Naive B cell (primary cell): Measurements from ENCODE around the gene CCDC106. TPM values are rescaled to one million over a fixed set of nuclear protein-coding genes. Genes with fewer than 3 reads are reported as not detected.

Experiments used
- ATAC-seq, 2 donors: fragments of 150-1000 bp; cut with Tn5 transposase; 2 replicates each; pipeline ENCODE4 v1.10.0; 2021; ENCODE audit warnings: low read depth in 2 of 2, mild to moderate bottlenecking in 2 of 2, moderate library complexity in 2 of 2
- DNase-seq: peaks from one replicate; pipeline ENCODE4 v3.0.0; 2022
- H3K27ac Mint-ChIP-seq, 6 donors: one replicate each; pipeline ENCODE4 v1.8.0; 2020 to 2022; ENCODE audit warnings: mild to moderate bottlenecking in 6 of 6, mixed read lengths in 6 of 6, moderate library complexity in 5 of 6, inconsistent platforms in 2 of 6
- H3K27me3 Mint-ChIP-seq, 3 donors: one replicate each; pipeline ENCODE4 v1.8.0; 2021 to 2022; ENCODE audit warnings: mixed read lengths in 3 of 3, mild to moderate bottlenecking in 1 of 3
- H3K36me3 Mint-ChIP-seq, 2 donors: one replicate each; pipeline ENCODE4 v1.8.0; 2020 to 2022; ENCODE audit warnings: mixed read lengths in 2 of 2, inconsistent platforms in 1 of 2, mild to moderate bottlenecking in 1 of 2
- H3K4me1 Mint-ChIP-seq, 3 donors: one replicate each; pipeline ENCODE4 v1.8.0; 2020 to 2022; ENCODE audit warnings: mixed read lengths in 3 of 3, inconsistent platforms in 1 of 3, mild to moderate bottlenecking in 1 of 3, moderate library complexity in 1 of 3
- H3K4me3 Mint-ChIP-seq, 8 donors: one replicate each; pipeline ENCODE4 v1.8.0; 2020 to 2022; ENCODE audit warnings: mild to moderate bottlenecking in 8 of 8, mixed read lengths in 8 of 8, moderate library complexity in 8 of 8, inconsistent platforms in 2 of 8
- H3K9me3 Mint-ChIP-seq, 7 donors: one replicate each; pipeline ENCODE4 v1.8.0; 2020 to 2022; ENCODE audit warnings: mixed read lengths in 7 of 7, mild to moderate bottlenecking in 5 of 7, inconsistent platforms in 2 of 7, moderate library complexity in 1 of 7
- polyA plus RNA-seq, 6 donors: library from polyadenylated mRNA; unstranded; fragments of 300-500 nt; fragmentation: Illumina TruSeq; gene quantifications; one replicate each; pipeline ENCODE4 v1.2.3, GENCODE V29; 2021; ENCODE audit warnings: low read depth in 6 of 6

The CCDC106 gene
- polyA plus RNA-seq, 6 donors from 2014 or later: 8.1 to 13.0 (median 9.7) TPM

GRCh38 chr19:55673889-55674288 is 25.9 kb downstream of the CCDC106 start:
- Mint-ChIP-seq H3K9me3 (no peaks in the 10 kb centered on the region), H3K27me3 (no peaks in the 10 kb centered on the region), H3K36me3 (peaks cover 3 to 15% of the 10 kb centered on the region in 2 donors), H3K4me1 (peaks cover 51 to 74% (median 67%) of the 10 kb centered on the region in 3 donors), H3K4me3 (peak overlapping the region in 4 of 8 donors; percentile 34 to 83 (median 63)), H3K27ac (peak overlapping the region; percentile 86 to 96 (median 88))
- DNase-seq (no peak), ATAC-seq (no peak)

GRCh38 chr19:55674459-55674840 is 26.4 kb downstream of the CCDC106 start:
- peaks cover 3 to 15% of the 10 kb centered on the region in 2 donors for H3K36me3 Mint-ChIP-seq
- no peak for DNase-seq
- no peak for ATAC-seq
- no peaks in the 10 kb centered on the region for H3K27me3 Mint-ChIP-seq
- no peaks in the 10 kb centered on the region for H3K9me3 Mint-ChIP-seq
- peak overlapping the region; percentile 52 to 99 (median 73) for H3K4me3 Mint-ChIP-seq
- H3K4me1 Mint-ChIP-seq: peaks cover 55 to 74% (median 73%) of the 10 kb centered on the region in 3 donors
- H3K27ac Mint-ChIP-seq: peak overlapping the region in 5 of 6 donors; percentile 85 to 98 (median 96)

- peaks cover 61 to 80% (median 75%) of the 10 kb centered on the region in 3 donors for H3K4me1 Mint-ChIP-seq
- H3K27me3 Mint-ChIP-seq: no peaks in the 10 kb centered on the region
- peak within 1 kb of the TSS; percentile 92 to 99 (median 96) for H3K27ac Mint-ChIP-seq
- DNase-seq (peak; percentile 95), ATAC-seq (peak; percentile 67 to 74)
- peak within 1 kb of the TSS; percentile 95 to 100 (median 96) for H3K4me3 Mint-ChIP-seq
- peaks cover 3 to 15% of the 10 kb centered on the region in 2 donors for H3K36me3 Mint-ChIP-seq
- no peaks in the 10 kb centered on the region for H3K9me3 Mint-ChIP-seq
Observed at GRCh38 chr19:55674841-55675660, 27.0 kb downstream of the CCDC106 start, which contains the start of gene EPN1. TSS of gene EPN1 (plus strand) at chr19:55675226. CDS start at chr19:55678628, 3,402 bp downstream.

- Mint-ChIP-seq H3K27ac (peak overlapping the region; percentile 85 to 99 (median 96)), H3K36me3 (peaks cover 3 to 19% of the 10 kb centered on the region in 2 donors), H3K9me3 (no peaks in the 10 kb centered on the region), H3K27me3 (no peaks in the 10 kb centered on the region), H3K4me1 (peaks cover 57 to 83% (median 77%) of the 10 kb centered on the region in 3 donors), H3K4me3 (peak overlapping the region; percentile 95 to 100 (median 96))
- DNase-seq (no peak), ATAC-seq (no peak)
Observed at GRCh38 chr19:55675661-55676354, 27.8 kb downstream of the CCDC106 start.

- peak overlapping the region; percentile 35 to 100 (median 95) for H3K4me3 Mint-ChIP-seq
- H3K4me1 Mint-ChIP-seq: peaks cover 52 to 79% (median 71%) of the 10 kb centered on the region in 3 donors
- peaks cover 3 to 22% of the 10 kb centered on the region in 2 donors for H3K36me3 Mint-ChIP-seq
- DNase-seq (no peak), ATAC-seq (no peak)
- H3K9me3 Mint-ChIP-seq: no peaks in the 10 kb centered on the region
- H3K27ac Mint-ChIP-seq: peak overlapping the region in 5 of 6 donors; percentile 31 to 97 (median 91)
- no peaks in the 10 kb centered on the region for H3K27me3 Mint-ChIP-seq
Observed at GRCh38 chr19:55676383-55676782, 28.4 kb downstream of the CCDC106 start.

- H3K27me3 Mint-ChIP-seq: no peaks in the 10 kb centered on the region
- no peaks in the 10 kb centered on the region for H3K9me3 Mint-ChIP-seq
- H3K36me3 Mint-ChIP-seq: peaks cover 3 to 22% of the 10 kb centered on the region in 2 donors
- DNase-seq (no peak), ATAC-seq (no peak)
- H3K4me3 Mint-ChIP-seq: peak overlapping the region; percentile 88 to 100 (median 95)
- peaks cover 49 to 75% (median 66%) of the 10 kb centered on the region in 3 donors for H3K4me1 Mint-ChIP-seq
- H3K27ac Mint-ChIP-seq: peak overlapping the region; percentile 53 to 98 (median 96)
Observed at GRCh38 chr19:55676889-55677505, 29.0 kb downstream of the CCDC106 start.

- H3K9me3 Mint-ChIP-seq: no peaks in the 10 kb centered on the region
- peaks cover 3 to 22% of the 10 kb centered on the region in 2 donors for H3K36me3 Mint-ChIP-seq
- DNase-seq (no peak), ATAC-seq (no peak)
- peaks cover 52 to 71% (median 64%) of the 10 kb centered on the region in 3 donors for H3K4me1 Mint-ChIP-seq
- peak overlapping the region; percentile 83 to 99 (median 95) for H3K4me3 Mint-ChIP-seq
- no peaks in the 10 kb centered on the region for H3K27me3 Mint-ChIP-seq
- peak overlapping the region; percentile 96 to 99 (median 97) for H3K27ac Mint-ChIP-seq
Observed at GRCh38 chr19:55677572-55678028, 29.6 kb downstream of the CCDC106 start.

- ATAC-seq (peak; percentile 85 to 88), DNase-seq (peak; percentile 90)
- Mint-ChIP-seq H3K9me3 (no peaks in the 10 kb centered on the region), H3K27ac (peak overlapping the region; percentile 96 to 99 (median 97)), H3K4me3 (peak overlapping the region; percentile 83 to 99 (median 95)), H3K4me1 (peaks cover 52 to 70% (median 63%) of the 10 kb centered on the region in 3 donors), H3K36me3 (peaks cover 3 to 22% of the 10 kb centered on the region in 2 donors), H3K27me3 (no peaks in the 10 kb centered on the region)
Observed at GRCh38 chr19:55678121-55678671, 30.2 kb downstream of the CCDC106 start.

- Mint-ChIP-seq H3K4me1 (peaks cover 48 to 66% (median 66%) of the 10 kb centered on the region in 3 donors), H3K27me3 (no peaks in the 10 kb centered on the region), H3K36me3 (peaks cover 8 to 22% of the 10 kb centered on the region in 2 donors), H3K9me3 (no peaks in the 10 kb centered on the region), H3K4me3 (peak overlapping the region in 6 of 8 donors; percentile 19 to 95 (median 56)), H3K27ac (peak overlapping the region in 5 of 6 donors; percentile 79 to 97 (median 96))
- ATAC-seq (no peak), DNase-seq (no peak)
Observed at GRCh38 chr19:55679343-55680257, 31.6 kb downstream of the CCDC106 start.

GRCh38 chr19:55680339-55681130 is 32.5 kb downstream of the CCDC106 start:
- H3K4me1 Mint-ChIP-seq: peaks cover 47 to 66% (median 64%) of the 10 kb centered on the region in 3 donors

More at GRCh38 chr19:55680339-55681130, 32.5 kb downstream of the CCDC106 start:
- no peaks in the 10 kb centered on the region for H3K9me3 Mint-ChIP-seq
- DNase-seq (no peak), ATAC-seq (no peak)
- peak overlapping the region in 5 of 6 donors; percentile 26 to 96 (median 53) for H3K27ac Mint-ChIP-seq
- H3K27me3 Mint-ChIP-seq: no peaks in the 10 kb centered on the region
- H3K4me3 Mint-ChIP-seq: peak overlapping the region in 2 of 8 donors; percentile 19 to 95
- peaks cover 8 to 17% of the 10 kb centered on the region in 2 donors for H3K36me3 Mint-ChIP-seq
